ENCODE data around the gene CYP4F22.

Gene CYP4F22

GRCh38 chr19:15587663-15588062, 79.3 kb downstream of the CYP4F22 start:
- no peak for TF ChIP-seq POLR2AphosphoS5 (IDR thresholded peaks at IDR 0.05; ENCODE audit: low read depth, low read length)
- no peak for TF ChIP-seq TAF1 (IDR thresholded peaks at IDR 0.05; ENCODE audit: borderline replicate concordance, insufficient read depth, low read length)
- no peak for TF ChIP-seq REST (IDR thresholded peaks at IDR 0.05; ENCODE audit: insufficient read depth in 1 of 2, low read depth in 2 of 2, low read length in 2 of 2)
- TF ChIP-seq FOXP2 (optimal IDR thresholded peaks at IDR 0.05; ENCODE audit: borderline replicate concordance, extremely low read depth, extremely low read length, insufficient read depth) = no peak
- no peak for TF ChIP-seq SIN3A (IDR thresholded peaks at IDR 0.05; ENCODE audit: borderline replicate concordance, insufficient read depth, low read length)

DNA sequence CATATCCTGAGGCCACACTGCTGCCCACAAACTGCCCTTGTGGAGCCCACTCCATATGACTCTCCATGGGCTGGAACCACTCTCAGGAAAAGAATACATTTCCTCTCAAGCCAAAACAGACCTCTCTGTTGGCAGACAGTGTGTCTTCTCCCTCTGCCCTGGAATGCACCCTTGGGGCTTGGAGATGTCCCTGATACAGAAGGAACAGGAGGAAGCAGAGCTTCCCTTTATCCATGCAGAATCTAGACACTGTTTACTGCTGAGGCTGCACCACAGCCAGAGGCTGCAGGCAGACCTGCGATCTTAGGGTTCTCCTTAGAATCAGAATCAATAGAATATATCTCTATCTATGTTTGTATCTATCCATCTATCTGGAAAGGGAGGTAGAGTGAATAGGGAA, 79.9 kb downstream of the CYP4F22 start:
- TF ChIP-seq POLR2AphosphoS5 (IDR thresholded peaks at IDR 0.05; ENCODE audit: low read depth, low read length) (no peak), SIN3A (IDR thresholded peaks at IDR 0.05; ENCODE audit: borderline replicate concordance, insufficient read depth, low read length) (no peak)

DNA sequence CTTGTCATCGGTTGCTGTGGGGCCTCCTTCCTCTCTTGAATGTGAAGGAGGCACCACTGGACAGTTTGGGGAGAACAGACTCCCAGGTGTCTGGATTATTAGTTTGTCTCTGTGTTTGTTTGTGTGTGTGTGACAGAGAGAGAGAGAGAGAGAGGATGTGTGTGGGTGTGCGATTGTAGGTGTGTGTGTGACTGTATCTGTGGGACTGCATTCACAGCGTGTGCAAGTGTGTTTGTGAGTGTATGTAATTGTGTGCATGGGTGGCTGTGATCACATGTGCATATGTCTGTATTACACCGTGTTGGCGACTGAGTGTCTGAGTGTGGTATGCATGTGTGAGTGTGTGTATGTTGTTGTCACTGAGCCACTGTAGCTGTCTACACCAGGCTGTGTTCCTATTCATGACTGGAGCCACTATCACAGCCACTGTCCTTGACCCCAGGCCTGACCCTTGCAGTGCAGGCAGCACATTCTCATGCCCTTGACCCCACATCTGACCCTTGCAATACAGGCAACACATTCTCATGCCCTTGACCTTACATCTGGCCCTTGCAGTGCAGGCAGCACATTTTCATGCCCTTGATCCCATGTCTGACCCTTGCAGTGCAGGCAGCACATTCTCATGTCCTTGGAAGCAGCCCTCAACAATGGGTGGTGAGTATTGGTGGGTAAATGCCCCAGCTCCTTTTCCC, 81.6 kb downstream of the CYP4F22 start:
- TF ChIP-seq REST (IDR thresholded peaks at IDR 0.05; ENCODE audit: insufficient read depth in 1 of 2, low read depth in 2 of 2, low read length in 2 of 2) (no peak), FOXP2 (optimal IDR thresholded peaks at IDR 0.05; ENCODE audit: borderline replicate concordance, extremely low read depth, extremely low read length, insufficient read depth) (no peak)

DNA sequence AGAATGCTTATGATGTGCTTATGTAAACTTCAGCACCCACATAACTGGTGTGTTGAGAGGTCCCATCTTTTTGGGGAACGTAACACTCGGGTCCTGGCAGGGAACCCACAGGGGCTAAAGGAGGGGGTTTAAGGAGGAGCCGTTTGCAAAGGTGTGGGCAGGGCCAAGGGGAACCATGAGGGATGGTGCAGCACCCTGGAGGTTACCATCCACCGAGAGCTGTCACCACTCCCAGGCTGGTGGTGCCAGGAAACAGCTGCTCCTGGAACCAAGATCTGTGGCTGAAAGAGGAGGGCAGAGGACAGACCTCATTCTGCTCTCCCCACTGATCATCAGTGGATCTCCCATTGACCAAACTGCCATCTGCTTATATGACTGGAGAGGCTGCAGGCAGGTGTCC, 83.5 kb downstream of the CYP4F22 start:
- TF ChIP-seq REST (IDR thresholded peaks at IDR 0.05; ENCODE audit: insufficient read depth in 1 of 2, low read depth in 2 of 2, low read length in 2 of 2) (no peak), POLR2AphosphoS5 (IDR thresholded peaks at IDR 0.05; ENCODE audit: low read depth, low read length) (no peak), FOXP2 (optimal IDR thresholded peaks at IDR 0.05; ENCODE audit: borderline replicate concordance, extremely low read depth, extremely low read length, insufficient read depth) (no peak), TAF1 (IDR thresholded peaks at IDR 0.05; ENCODE audit: borderline replicate concordance, insufficient read depth, low read length) (no peak), SIN3A (IDR thresholded peaks at IDR 0.05; ENCODE audit: borderline replicate concordance, insufficient read depth, low read length) (no peak)

DNA sequence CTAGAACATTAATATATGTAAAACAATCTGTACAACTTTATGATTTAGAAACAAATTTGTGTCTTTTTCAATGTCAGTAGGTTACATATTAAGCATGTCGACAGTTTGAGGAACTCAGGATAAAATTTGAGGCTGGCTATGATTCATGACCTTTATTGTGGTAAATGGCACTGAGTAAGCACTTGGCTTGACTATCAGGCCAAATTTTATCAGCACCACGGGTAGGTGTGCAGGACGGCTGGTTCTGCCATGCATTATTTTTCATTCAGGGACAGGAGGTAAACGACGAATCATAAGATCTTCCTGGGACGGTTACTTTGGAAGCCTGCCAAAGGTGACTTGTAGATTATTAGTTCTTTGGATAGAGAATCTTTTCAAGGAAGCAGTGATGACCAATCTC, 86.7 kb downstream of the CYP4F22 start:
- TF ChIP-seq REST (IDR thresholded peaks at IDR 0.05; ENCODE audit: insufficient read depth in 1 of 2, low read depth in 2 of 2, low read length in 2 of 2) = no peak
- TF ChIP-seq FOXP2 (optimal IDR thresholded peaks at IDR 0.05; ENCODE audit: borderline replicate concordance, extremely low read depth, extremely low read length, insufficient read depth) = no peak
- TF ChIP-seq POLR2AphosphoS5 (IDR thresholded peaks at IDR 0.05; ENCODE audit: low read depth, low read length) = no peak
- TF ChIP-seq TAF1 (IDR thresholded peaks at IDR 0.05; ENCODE audit: borderline replicate concordance, insufficient read depth, low read length) = no peak
- no peak for TF ChIP-seq SIN3A (IDR thresholded peaks at IDR 0.05; ENCODE audit: borderline replicate concordance, insufficient read depth, low read length)

Data from PFSK-1 (cell line).